ENCODE results near the gene STK39. TPM values are rescaled to one million over a fixed set of nuclear protein-coding genes. Genes with fewer than 3 reads are reported as not detected.
"Not testable (repeated sequence)": the region's sequence is repeated elsewhere in the genome, so short reads cannot be mapped to it uniquely, and the experiment has no call there.

Gene STK39
- total RNA-seq, 1 donor from 2014 or later, result 23.4 TPM

GRCh38 chr2:168042127-168042824 is 205.1 kb downstream of the STK39 start:
- not testable (repeated sequence) for DNase-seq

DNA sequence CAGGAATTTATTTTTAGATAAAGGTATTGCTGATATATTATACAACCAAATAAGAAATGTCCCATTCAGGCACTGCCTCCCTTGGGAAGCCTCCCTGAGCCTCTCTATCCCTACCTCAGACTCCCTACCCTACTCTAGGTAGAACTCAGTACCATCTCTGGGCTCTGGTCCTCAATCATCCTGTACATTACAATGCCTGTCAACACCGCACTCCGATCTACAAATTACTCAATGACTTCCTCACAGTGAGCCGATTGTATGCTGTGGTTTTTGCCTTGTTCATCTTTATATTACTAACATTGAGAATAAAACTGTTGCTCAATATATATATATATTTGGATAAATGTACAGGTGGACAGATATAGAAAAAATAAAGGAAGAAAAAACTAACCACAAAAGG is 207.5 kb downstream of the STK39 start:
- no peak for DNase-seq

- no peak for DNase-seq
Measured at GRCh38 chr2:168037778-168038177, 209.6 kb downstream of the STK39 start.

GRCh38 chr2:168035458-168035857 is 211.9 kb downstream of the STK39 start:
- no peak for DNase-seq

DNA sequence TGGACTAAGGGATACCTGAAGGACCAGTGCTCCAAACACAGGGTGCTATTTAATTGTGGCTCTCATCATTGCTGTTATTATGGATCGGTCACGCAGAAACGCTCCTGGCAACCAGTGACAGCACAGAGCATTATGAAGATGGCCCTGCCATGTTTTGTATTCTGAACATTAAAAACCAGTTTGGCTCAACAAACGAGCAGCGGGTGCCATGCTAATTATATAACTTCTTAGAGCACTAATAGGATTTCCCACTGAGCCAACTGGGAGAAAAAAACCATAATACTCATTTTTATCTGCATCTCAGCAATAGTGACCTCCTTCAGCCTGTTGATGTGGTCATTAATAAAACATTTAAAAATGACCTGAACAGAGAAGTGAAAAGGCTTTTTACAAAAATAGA is 212.8 kb downstream of the STK39 start:
- DNase-seq, result no peak

- DNase-seq, result no peak
Measured at GRCh38 chr2:168033966-168034365, 213.4 kb downstream of the STK39 start.

- no peak for DNase-seq
Measured at GRCh38 chr2:168032091-168032490, 215.3 kb downstream of the STK39 start.

DNA sequence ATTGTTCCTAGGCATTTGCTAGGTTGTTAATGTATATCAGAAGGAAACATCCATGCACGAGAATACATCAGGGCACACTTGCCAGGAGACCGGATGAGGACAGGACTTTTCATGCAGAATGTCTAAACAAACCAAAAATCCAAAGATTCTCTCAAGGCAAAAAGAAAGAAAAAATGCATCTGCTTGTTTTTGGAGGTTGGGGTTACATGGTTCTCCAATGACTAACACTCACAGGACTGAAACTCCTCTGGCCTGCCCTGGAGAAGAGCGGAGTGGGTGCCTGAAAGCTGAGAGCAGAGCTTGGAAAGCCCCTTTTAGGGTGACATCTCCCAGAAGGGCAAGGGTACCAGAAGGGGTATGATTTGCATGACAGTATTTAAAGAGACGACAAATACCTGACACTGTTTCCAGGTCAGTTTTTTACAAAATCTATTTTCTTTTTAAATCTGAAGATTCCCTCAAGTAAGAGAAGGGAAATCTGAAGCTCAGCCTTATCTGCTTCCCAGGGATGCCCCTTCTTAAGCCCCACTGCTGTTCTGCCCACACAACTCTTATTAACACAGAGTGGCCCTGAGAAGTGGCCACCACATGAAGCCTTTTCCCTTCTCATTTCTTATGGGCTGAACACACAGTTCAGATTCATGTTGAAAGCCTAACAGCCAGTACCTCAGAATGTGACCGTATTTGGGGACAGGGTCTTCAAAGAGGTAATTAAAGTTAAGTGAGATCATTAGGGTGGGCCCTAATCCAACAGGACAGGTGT is 216.4 kb downstream of the STK39 start:
- no peak for DNase-seq

- DNase-seq, result no peak
Measured at GRCh38 chr2:168029071-168029470, 218.3 kb downstream of the STK39 start.

- DNase-seq, result no peak
Measured at GRCh38 chr2:168028362-168028761, 219.0 kb downstream of the STK39 start.

- DNase-seq, result no peak
Measured at GRCh38 chr2:168025487-168026202, 221.8 kb downstream of the STK39 start.

DNA sequence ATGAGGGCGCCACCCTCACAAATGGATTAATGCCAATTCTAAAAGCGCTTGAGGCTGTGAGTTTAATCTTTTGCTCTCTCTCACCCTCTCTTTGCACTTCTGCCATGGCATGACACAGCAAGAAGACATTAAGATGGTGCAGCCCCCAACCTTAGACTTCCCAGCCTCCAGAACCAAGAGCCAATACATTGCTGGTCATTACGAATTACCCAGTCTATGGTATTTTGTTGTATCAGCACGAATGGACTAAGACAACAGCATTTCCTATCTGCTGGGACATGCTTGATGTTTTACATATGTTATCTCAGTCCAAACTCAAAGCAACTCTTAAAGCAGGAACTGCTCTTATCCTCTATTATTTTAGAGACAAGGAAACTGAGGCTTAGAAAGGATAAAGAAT is 222.9 kb downstream of the STK39 start:
- no peak for DNase-seq

DNA sequence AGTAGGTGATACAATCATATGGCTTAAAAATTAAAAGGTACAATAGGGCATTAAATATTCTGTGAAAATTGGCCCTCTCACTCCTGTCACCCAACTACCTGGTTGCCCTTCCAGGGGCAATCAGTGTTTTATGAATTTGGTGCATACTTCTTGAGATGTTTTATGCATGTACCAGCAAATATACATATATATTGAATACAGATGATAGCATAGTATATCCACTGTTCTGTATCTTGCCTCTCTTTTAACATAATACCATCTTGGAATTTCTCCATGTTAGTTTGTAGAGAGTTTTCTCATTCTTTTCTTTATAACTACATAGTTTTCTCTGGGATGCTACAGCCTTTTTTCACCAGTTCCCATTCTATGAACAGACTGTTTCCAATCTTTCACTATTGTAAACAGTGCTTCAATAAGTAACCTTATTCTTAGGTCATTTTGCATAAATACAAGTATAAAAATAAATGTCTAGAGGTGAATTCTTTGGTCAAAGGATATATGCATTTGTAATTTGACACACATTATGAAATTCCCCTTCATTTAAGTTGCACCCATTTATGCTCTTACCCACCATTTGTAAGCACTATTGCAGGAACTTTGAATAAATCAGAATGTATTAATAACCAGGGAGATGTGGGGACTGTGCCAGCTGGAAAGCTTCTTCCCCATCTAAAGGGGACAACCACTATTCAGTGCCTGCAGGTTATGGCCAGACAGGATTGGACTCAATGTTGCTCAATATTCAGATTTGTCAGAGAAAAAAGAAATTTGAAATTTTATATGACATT is 225.4 kb downstream of the STK39 start:
- no peak for DNase-seq

- DNase-seq, result no peak
Measured at GRCh38 chr2:168015274-168015953, 232.0 kb downstream of the STK39 start.

GRCh38 chr2:168009900-168010299 is 237.5 kb downstream of the STK39 start:
- no peak for DNase-seq

DNA sequence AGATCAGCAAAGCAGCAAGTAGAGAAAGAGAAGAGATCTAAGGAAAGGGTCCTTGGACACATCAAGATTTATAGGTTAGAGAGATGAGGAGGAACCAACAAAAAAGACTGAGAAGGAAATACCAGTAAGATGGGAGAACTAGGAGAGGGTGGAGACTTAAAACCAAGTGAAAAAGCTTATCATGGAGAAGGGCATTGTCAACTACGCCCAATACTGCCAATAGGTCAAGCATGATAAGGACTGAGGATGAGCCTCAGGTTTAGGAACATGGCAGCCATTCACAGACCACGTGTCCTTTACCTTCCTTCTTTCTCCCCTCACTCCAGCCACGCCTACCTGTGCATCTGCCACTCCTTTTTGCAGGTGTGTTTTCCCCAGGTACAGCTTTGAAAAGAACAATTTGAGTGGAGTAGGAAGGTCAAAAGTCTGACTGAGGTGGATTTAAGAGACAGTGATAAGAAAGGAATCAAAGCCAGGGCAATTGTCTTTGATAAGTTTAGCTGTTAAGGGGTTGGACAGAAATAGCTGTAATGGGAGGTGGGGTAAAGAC is 238.7 kb downstream of the STK39 start:
- no peak for DNase-seq

DNA sequence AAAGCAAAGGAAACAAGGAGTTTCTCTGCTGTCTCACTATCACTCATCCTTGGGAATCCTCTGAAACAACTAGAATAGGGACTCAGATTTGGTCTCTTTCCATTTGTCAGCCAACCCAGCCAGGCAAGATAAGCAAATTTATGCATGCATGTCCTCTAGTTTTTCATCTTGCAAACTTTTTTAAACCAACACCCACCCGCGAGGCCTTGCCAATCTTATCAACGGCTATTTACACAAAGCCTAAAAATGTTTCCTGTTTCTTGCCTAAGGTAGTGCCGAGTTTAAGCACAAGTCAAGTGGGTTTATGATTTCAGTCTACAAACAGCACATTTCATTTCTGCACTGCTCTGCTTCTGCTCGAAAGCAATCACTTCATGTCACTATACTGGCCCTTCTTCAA is 240.9 kb downstream of the STK39 start:
- no peak for DNase-seq

DNA sequence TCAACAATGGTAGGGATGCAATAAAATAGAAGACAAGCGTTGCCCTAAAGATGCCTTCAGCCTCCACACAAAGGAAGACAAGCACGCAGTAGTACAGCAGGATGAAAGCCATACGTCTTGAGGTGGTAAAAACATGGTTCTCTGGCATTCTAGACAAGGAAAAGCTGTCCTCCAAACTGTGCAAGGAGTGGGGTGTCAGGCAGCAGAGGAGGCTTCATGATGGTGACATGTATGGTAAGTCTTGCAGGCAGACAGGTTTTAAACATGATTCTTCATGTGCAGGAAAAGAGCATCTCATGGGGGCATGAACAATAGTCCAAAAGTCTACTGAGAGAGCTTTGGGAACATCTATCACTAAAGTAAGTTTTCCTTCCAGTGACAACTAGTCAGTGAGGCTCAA is 241.8 kb downstream of the STK39 start:
- DNase-seq, result no peak

DNA sequence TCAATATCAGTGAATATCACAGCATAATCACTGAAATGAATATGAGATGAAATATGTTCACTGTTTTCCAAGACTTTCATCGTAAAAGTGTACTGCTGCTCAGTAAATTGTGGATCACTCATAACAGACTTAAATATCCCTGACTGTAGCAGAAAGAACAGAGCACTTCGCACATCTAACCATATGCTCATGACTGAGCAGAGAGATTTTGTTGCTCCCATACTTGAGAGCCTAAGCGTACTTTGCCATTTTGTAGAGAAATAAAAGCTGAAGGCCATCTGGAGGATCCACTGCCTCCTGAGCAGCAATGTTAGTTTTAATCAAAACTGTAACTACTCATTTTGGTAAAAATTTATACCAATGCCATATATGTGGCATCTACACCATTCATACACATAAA is 243.5 kb downstream of the STK39 start:
- DNase-seq, result no peak

GRCh38 chr2:168002021-168002553 is 245.3 kb downstream of the STK39 start:
- DNase-seq, result no peak

DNA sequence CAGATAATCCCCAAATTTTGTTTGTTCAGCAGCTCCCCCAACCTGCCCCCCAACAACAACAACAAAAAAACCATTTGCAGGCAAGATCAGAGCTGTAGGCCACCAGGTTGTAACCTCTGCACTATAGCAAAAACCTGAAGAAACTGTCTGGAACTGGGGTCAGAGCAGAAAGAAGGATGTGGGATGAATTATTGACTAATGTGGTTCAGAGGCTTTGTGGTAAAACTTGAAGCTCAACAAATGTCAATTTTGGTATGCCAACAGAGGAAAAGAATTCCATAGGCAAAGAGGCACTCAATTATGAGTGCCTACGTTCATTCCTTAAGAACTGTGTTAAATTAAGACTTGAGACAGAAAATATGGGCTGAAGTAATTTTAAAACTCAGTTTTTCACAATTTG is 255.1 kb downstream of the STK39 start:
- DNase-seq, result no peak

Measured in skin of body (tissue), 2 donors.